Upper lobe of right lung (tissue), 1 donor: ENCODE results near the gene SP2. TPM values are rescaled to one million over a fixed set of nuclear protein-coding genes. Genes with fewer than 3 reads are reported as not detected.

ENCODE experiments used
- ATAC-seq: fragments of 200-7000 bp; cut with Tn5 transposase; one replicate; pipeline ENCODE4 v1.9.1; 2020; ENCODE audit warnings: mild to moderate bottlenecking, moderate library complexity
- DNase-seq: peaks from one replicate; pipeline ENCODE4 v3.0.0-alpha.2; 2020
- H3K27ac ChIP-seq: fragments of 200-600 bp; one replicate; pipeline ENCODE4 v1.8.0; 2022
- H3K27me3 ChIP-seq: fragments of 200-600 bp; one replicate; pipeline ENCODE4 v1.8.0; 2022; ENCODE audit warnings: mild to moderate bottlenecking
- H3K36me3 ChIP-seq: fragments of 200-600 bp; one replicate; pipeline ENCODE4 v1.8.0; 2022
- H3K4me1 ChIP-seq: fragments of 200-600 bp; one replicate; pipeline ENCODE4 v1.8.0; 2022
- H3K4me3 ChIP-seq: fragments of 200-600 bp; one replicate; pipeline ENCODE4 v1.8.0; 2022; ENCODE audit warnings: mild to moderate bottlenecking
- H3K9me3 ChIP-seq: fragments of 200-600 bp; one replicate; pipeline ENCODE4 v1.8.0; 2022
- CTCF ChIP-seq: fragments of 200-600 bp; IDR thresholded peaks from one replicate; pipeline ENCODE4 v1.8.0; 2022; ENCODE audit warnings: antibody characterized with exemption
- intact Hi-C: fragments of 100-400 bp; cut with DNase I; formaldehyde crosslinking; loops from one replicate; pipeline ENCODE4 v1.11.0; 2022
- total RNA-seq: library from RNA; stranded (reverse); fragmentation: NEBNext Ultra II Directional; extraction: Animal tissue kit (Norgen Biotek cat#: 25700); gene quantifications from one replicate; pipeline ENCODE4 v1.2.1, GENCODE V29; 2021
- donor health status: DM: no; HTN: yes; CAD: no; lungs with severe emphysema.

Gene SP2
- total RNA-seq, 1 donor from 2014 or later: 16.9 TPM

- no peak for DNase-seq
- Histone ChIP-seq H3K4me1 (no peaks in the 10 kb centered on the region), H3K36me3 (no peaks in the 10 kb centered on the region), H3K27me3 (peaks cover 25% of the 10 kb centered on the region), H3K9me3 (no peaks in the 10 kb centered on the region), H3K27ac (no peak overlapping the region), H3K4me3 (peak overlapping the region; percentile 21)
- intact Hi-C loops: no loop called here
- no peak for ATAC-seq
- TF ChIP-seq CTCF: no peak
Observed at GRCh38 chr17:47872019-47872650, 23.9 kb upstream of the SP2 start.

GRCh38 chr17:47872651-47873161 is 23.3 kb upstream of the SP2 start:
- Histone ChIP-seq H3K4me3 (peak overlapping the region; percentile 21), H3K9me3 (no peaks in the 10 kb centered on the region), H3K27ac (no peak overlapping the region), H3K4me1 (no peaks in the 10 kb centered on the region), H3K36me3 (no peaks in the 10 kb centered on the region), H3K27me3 (peaks cover 25% of the 10 kb centered on the region)
- TF ChIP-seq CTCF: no peak
- DNase-seq (no peak), ATAC-seq (no peak)
- intact Hi-C loops: no loop called here

GRCh38 chr17:47873200-47874090 is 22.6 kb upstream of the SP2 start:
- Histone ChIP-seq H3K36me3 (no peaks in the 10 kb centered on the region), H3K4me1 (no peaks in the 10 kb centered on the region), H3K27me3 (peaks cover 25% of the 10 kb centered on the region), H3K9me3 (no peaks in the 10 kb centered on the region), H3K27ac (no peak overlapping the region), H3K4me3 (no peak overlapping the region)
- ATAC-seq (no peak), DNase-seq (no peak)
- TF ChIP-seq CTCF: no peak
- intact Hi-C loops: no loop called here

GRCh38 chr17:47875011-47875985 is 20.7 kb upstream of the SP2 start:
- no peaks in the 10 kb centered on the region for H3K36me3 ChIP-seq
- H3K4me1 ChIP-seq: no peaks in the 10 kb centered on the region
- no peak overlapping the region for H3K27ac ChIP-seq
- DNase-seq (no peak), ATAC-seq (no peak)
- no peak for TF ChIP-seq CTCF
- H3K9me3 ChIP-seq: no peaks in the 10 kb centered on the region
- H3K27me3 ChIP-seq: peaks cover 25% of the 10 kb centered on the region
- intact Hi-C loops: no loop called here
- H3K4me3 ChIP-seq: no peak overlapping the region

- Histone ChIP-seq H3K4me3 (no peak overlapping the region), H3K27me3 (peaks cover 13% of the 10 kb centered on the region), H3K36me3 (no peaks in the 10 kb centered on the region), H3K9me3 (no peaks in the 10 kb centered on the region), H3K4me1 (peaks cover 10% of the 10 kb centered on the region), H3K27ac (no peak overlapping the region)
- intact Hi-C loops: no loop called here
- TF ChIP-seq CTCF: no peak
- DNase-seq (no peak), ATAC-seq (no peak)
Observed at GRCh38 chr17:47877368-47878034, 18.5 kb upstream of the SP2 start.
